GM23338 (cell line): Measurements from ENCODE around the gene KCNK5.

Experiments used
- CREB1 ChIP-seq: fragments of 250-450 bp; sonication (Bioruptor Pico); IDR thresholded peaks from 2 replicates; pipeline ENCODE4 v1.5.0; 2020; ENCODE audit warnings: low read depth, mild to moderate bottlenecking, moderate library complexity
- CTCF ChIP-seq, 2 experiments: fragments of 200-600 bp in 1 of 2; sonication (generic) in 1 of 2; conservative IDR thresholded peaks; 2 replicates each; pipeline versions ENCODE4 v1.5.1 to v1.6.1; 2016 to 2017; ENCODE audit warnings: antibody characterized with exemption in 2 of 2, low read depth in 2 of 2, mild to moderate bottlenecking in 2 of 2, moderate library complexity in 1 of 2
- ETS1 ChIP-seq: IDR thresholded peaks from 2 replicates; pipeline ENCODE4 v1.6.1; 2016; ENCODE audit warnings: antibody characterized with exemption
- EZH2 ChIP-seq: fragments of 200-600 bp; sonication (generic); IDR thresholded peaks from one replicate; pipeline ENCODE4 v1.8.0; 2017; ENCODE audit warnings: antibody characterized with exemption, mild to moderate bottlenecking, low read depth; ENCODE audit not compliant: unreplicated experiment
- EZH2phosphoT487 ChIP-seq: fragments of 200-600 bp; sonication (generic); IDR thresholded peaks from one replicate; pipeline ENCODE4 v1.8.1; 2018; ENCODE audit warnings: antibody characterized with exemption; ENCODE audit not compliant: unreplicated experiment
- JUNB ChIP-seq: IDR thresholded peaks from one replicate; pipeline ENCODE4 v1.6.1; 2016; ENCODE audit warnings: antibody characterized with exemption; ENCODE audit not compliant: unreplicated experiment
- NANOG ChIP-seq: IDR thresholded peaks from 2 replicates; pipeline ENCODE4 v1.6.1; 2016; ENCODE audit warnings: antibody characterized with exemption, borderline replicate concordance
- POLR2AphosphoS5 ChIP-seq: IDR thresholded peaks from 2 replicates; pipeline ENCODE4 v1.6.1; 2016; ENCODE audit warnings: antibody characterized with exemption, low read depth
- REST ChIP-seq: IDR thresholded peaks from one replicate; pipeline ENCODE4 v1.6.1; 2018; ENCODE audit warnings: antibody characterized with exemption; ENCODE audit not compliant: unreplicated experiment
- STAT1 ChIP-seq: IDR thresholded peaks from one replicate; pipeline ENCODE4 v1.6.1; 2016; ENCODE audit warnings: antibody characterized with exemption; ENCODE audit not compliant: unreplicated experiment
- ZNF331 ChIP-seq: fragments of 250-450 bp; sonication (Bioruptor Pico); IDR thresholded peaks from 2 replicates; pipeline ENCODE4 v1.5.0; 2020; ENCODE audit warnings: low read depth, mild to moderate bottlenecking, moderate library complexity

GRCh38 chr6:39266782-39267355, 37.6 kb upstream of the KCNK5 start:
- no peak for TF ChIP-seq POLR2AphosphoS5
- TF ChIP-seq CTCF (conservative IDR thresholded peaks at IDR 0.05; ENCODE audit: low read depth in 2 of 2): no peak
- TF ChIP-seq EZH2: no peak
- no peak for TF ChIP-seq EZH2phosphoT487
- TF ChIP-seq CREB1 (CRISPR knock-in tag): no peak
- no peak for TF ChIP-seq ZNF331 (CRISPR knock-in tag)
- no peak for TF ChIP-seq REST
- no peak for TF ChIP-seq STAT1
- no peak for TF ChIP-seq ETS1
- TF ChIP-seq JUNB: no peak
- no peak for TF ChIP-seq NANOG
